Ectodermal cell (in vitro differentiated cells): ENCODE data around the gene PTCHD4.
"Not testable (repeated sequence)": the region's sequence is repeated elsewhere in the genome, so short reads cannot be mapped to it uniquely, and the experiment has no call there.

ENCODE experiments used
- H3K27ac ChIP-seq: 2 replicates; pipeline ENCODE4 v1.7.0; 2013; ENCODE audit warnings: mild to moderate bottlenecking, low read depth, low read length; ENCODE audit not compliant: insufficient read depth, poor library complexity, severe bottlenecking
- H3K27me3 ChIP-seq: 2 replicates; pipeline ENCODE4 v1.7.0; 2013; ENCODE audit warnings: mild to moderate bottlenecking, low read length; ENCODE audit not compliant: insufficient read depth, control insufficient read depth, poor library complexity, severe bottlenecking
- H3K36me3 ChIP-seq: one replicate; pipeline ENCODE4 v1.7.0; 2013; ENCODE audit warnings: low read length; ENCODE audit not compliant: control insufficient read depth, insufficient read depth
- H3K4me1 ChIP-seq: one replicate; pipeline ENCODE4 v1.7.0; 2013; ENCODE audit warnings: low read length; ENCODE audit not compliant: control insufficient read depth, insufficient read depth
- H3K4me3 ChIP-seq: 2 replicates; pipeline ENCODE4 v1.7.0; 2013; ENCODE audit warnings: low read depth, low read length, control low read depth; ENCODE audit not compliant: insufficient read depth
- H3K9me3 ChIP-seq: 2 replicates; pipeline ENCODE4 v1.7.0; 2013; ENCODE audit warnings: mild to moderate bottlenecking, low read length, moderate library complexity; ENCODE audit not compliant: control insufficient read depth
- WGBS, 2 experiments: methylation state at CpG; one replicate each; pipeline ENCODE4 v1.1.7; 2013; ENCODE audit warnings: missing lambda C conversion rate in 2 of 2; 5-methylcytosine and 5-hydroxymethylcytosine counted together

PTCHD4 gene

DNA sequence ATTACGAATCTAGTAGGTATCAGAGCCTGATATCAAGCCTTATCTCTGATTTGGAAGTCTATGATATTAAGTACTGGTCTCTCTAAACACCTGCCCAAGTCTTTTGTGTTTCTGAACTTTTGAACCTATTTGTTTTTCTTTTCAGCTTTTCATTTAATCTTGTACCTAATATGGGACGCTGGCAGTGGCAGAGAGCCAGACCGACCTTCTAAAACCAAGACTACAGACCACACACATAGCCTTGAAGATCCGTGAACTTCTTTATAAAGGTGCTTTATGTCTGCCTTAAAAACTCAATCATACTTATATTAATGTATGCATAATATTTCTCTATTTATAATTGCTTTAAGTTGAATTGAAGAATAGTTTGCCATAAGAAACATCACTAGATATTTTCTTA, 12.6 kb upstream of the PTCHD4 start:
- 90 to 96% methylated on average over 3 of the region's 4 CpGs for WGBS, 2 experiments
- H3K9me3 ChIP-seq: no peaks in the 10 kb centered on the region
- no peaks in the 10 kb centered on the region for H3K36me3 ChIP-seq
- no peaks in the 10 kb centered on the region for H3K4me1 ChIP-seq
- no peak overlapping the region for H3K4me3 ChIP-seq
- H3K27ac ChIP-seq: no peak overlapping the region
- H3K27me3 ChIP-seq: no peaks in the 10 kb centered on the region

DNA sequence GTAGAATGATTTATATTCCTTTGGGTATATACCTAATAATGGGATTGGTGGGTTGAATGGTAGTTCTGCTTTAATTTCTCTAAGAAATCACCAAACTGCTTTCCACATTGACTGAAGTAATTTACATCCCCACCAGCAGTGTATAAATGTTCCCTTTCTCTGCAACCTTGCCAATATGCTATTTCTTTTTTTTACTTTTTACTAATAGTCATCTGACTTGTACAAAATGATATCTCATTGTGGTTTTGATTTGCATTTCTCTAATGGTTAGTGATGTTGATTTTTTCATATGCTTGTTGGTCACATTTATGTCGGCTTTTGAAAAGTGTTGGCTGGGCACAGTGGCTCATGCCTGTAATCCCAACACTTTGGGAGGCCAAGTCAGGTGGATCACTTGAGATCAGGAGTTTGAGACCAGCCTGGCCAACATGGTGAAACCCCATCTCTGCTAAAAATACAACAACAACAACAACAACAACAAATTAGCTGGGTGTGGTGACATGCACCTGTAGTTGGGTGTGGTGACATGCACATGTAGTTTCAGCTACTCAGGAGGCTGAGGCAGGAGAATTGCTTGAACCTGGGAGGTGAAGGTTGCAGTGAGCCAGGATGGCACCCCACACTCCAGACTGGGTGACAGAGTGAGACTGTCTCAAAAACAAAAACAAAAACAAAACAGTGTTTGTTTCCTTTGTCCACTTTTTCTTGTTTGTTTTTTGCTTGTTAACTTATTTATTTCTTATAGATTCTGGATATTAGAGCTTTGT, 11.2 kb upstream of the PTCHD4 start:
- not testable (repeated sequence) for H3K9me3 ChIP-seq, H3K27me3 ChIP-seq
- WGBS, 2 experiments: 86% methylated on average over 1 of the region's 1 CpG

DNA sequence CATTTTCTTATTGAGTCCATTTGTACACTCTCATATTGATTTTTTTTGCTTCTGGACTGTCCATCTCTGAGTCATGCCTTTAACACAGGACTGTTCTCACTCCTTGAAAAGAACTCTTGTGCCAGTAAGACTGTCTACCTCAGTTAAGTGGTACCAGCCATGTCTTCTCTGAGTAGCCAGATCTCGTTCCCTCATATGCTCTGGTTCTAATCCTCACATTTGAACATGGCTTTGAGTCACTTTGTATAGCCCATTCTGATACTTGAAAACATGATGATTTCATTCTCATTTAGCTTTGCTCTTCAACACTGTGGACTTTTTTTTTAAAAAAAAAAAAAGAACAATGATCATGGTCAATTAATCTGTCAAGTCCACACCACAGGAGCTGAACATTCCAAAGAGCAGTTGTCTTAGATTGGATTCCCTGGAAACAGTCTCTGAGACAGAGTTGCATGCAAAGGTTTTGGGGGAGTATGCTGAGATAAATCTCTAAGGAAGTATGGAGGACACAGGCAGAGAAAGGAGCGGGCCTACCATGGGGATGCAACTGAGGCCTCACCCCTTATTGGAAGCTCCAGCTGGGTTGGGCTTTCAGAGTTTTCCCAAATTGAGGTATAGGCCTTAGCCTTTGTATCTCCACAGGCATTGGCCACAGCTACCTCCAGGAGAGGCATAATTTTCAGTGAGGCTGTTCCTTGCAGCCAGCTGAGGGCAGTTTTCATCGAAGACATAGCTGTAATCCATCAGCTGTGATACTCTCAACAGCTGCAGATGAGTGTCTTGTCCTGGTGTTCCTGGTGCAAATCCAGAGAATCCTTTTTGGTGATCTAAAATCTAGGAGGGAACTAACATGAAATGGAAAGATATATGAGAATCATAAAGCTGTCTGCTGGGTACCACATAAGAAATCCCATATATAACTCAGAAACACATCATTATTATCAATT, 6.0 kb upstream of the PTCHD4 start:
- peaks cover 9% of the 10 kb centered on the region for H3K4me1 ChIP-seq
- no peak overlapping the region for H3K27ac ChIP-seq
- H3K36me3 ChIP-seq: no peaks in the 10 kb centered on the region
- no peak overlapping the region for H3K4me3 ChIP-seq
- H3K9me3 ChIP-seq: no peaks in the 10 kb centered on the region
- H3K27me3 ChIP-seq: no peaks in the 10 kb centered on the region
- WGBS, 2 experiments: 91 to 97% methylated on average over 3 of the region's 3 CpGs

More for the DNA sequence above, 11.2 kb upstream of the PTCHD4 start:
- H3K27ac ChIP-seq, H3K4me3 ChIP-seq, H3K36me3 ChIP-seq, H3K4me1 ChIP-seq: not testable (repeated sequence)

DNA sequence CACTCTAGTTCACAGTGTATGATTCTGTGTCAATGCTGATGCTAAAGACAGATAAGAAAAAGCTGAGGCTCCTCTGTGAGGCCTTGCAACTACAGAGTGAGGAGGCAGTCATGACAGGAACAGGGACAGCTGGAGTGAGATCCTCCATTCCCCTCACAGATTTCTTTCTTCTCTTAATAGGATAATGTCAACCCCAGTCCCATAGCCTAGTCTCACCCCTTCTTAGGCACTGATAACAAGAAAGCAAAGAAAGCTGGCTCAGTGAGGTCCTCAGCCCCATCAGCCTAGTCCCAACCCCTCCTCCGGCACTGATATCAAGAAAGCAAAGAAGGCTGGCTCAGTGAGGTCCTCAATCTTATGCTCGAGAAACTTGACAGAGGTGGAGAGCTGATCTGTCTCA, 2.1 kb upstream of the PTCHD4 start:
- H3K36me3 ChIP-seq: no peaks in the 10 kb centered on the region
- no peak overlapping the region for H3K27ac ChIP-seq
- no peak overlapping the region for H3K4me3 ChIP-seq
- no peaks in the 10 kb centered on the region for H3K9me3 ChIP-seq
- 92% methylated on average over 2 of the region's 2 CpGs for WGBS, 2 experiments
- peaks cover 20% of the 10 kb centered on the region for H3K4me1 ChIP-seq
- no peaks in the 10 kb centered on the region for H3K27me3 ChIP-seq

DNA sequence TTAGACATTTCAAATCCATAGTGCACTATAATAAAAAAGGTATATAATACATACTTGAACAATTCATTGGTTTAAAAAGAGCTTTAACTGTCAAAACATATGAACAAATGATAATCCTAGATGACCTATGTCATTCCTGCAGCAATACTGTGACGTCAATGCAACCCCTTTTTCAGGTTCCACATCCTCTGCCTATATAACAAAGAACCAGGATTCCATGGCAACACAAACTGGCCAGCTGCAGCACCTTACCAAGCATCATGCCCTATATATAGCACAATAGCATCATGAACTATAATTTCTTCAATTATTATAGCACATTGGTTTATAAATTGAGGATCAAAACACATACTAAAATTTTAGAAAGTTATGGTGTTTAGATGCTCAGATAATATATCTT, 578 bp upstream of the PTCHD4 start:
- Histone ChIP-seq H3K36me3 (no peaks in the 10 kb centered on the region), H3K4me1 (peaks cover 20% of the 10 kb centered on the region), H3K27ac (no peak overlapping the region), H3K9me3 (no peaks in the 10 kb centered on the region), H3K27me3 (no peaks in the 10 kb centered on the region), H3K4me3 (no peak overlapping the region)
- WGBS, 2 experiments: 61 to 70% methylated on average over 1 of the region's 1 CpG

DNA sequence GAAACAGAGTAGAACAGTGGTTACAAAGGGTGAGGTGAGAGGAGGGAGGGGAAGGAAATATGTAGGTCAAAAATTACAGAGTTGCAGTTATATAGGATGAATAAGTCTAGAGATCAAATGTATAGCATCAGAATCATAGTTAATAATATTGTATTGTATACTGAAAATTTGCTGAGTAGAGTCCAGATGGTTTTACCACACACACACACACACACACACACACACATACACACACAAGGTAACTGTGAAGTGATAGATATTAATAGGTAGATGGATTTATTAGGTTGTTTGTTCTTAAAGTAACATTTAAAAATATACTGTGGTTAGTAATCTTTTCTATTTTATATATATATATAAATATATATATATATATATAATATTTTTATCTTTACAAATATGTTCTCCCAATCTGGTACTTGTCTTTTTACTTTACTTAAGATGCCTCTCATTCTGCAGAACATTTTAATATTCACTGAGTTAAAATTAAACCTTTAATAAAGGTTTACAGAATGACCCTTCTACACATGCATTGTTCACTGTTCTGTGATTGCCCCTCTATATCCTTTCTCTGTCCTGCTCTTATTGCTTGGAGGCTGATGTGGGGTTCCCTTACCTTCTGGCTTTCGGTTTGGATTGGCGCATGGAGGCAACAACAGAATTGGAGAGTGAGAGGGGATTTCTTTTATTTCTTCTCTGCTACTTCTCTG, 408 bp downstream of the PTCHD4 start:
- 36 to 60% methylated on average over 1 to 2 of the region's 2 CpGs for WGBS, 2 experiments
- peak overlapping the region; percentile 28 for H3K4me3 ChIP-seq
- no peaks in the 10 kb centered on the region for H3K27me3 ChIP-seq
- H3K36me3 ChIP-seq: no peaks in the 10 kb centered on the region
- peak overlapping the region; percentile 36 for H3K27ac ChIP-seq
- H3K9me3 ChIP-seq: no peaks in the 10 kb centered on the region
- H3K4me1 ChIP-seq: peaks cover 20% of the 10 kb centered on the region

DNA sequence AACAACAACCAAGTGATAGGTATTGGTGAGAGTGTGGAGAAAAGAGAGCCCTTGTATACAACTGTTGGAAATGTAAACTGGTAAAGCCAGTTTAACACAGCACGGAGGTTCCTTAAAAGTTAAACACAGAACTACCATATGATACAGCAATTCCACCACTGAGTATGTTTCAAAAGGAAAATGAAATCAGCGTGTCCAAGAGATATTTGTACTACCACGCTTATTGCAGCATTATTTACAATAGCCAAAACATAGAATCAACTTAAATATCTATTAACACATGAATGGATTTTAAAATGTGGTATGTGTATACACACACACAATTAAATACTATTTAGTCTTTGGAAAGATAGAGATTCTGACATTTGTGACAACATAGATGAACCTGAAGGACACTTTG, 1.1 kb downstream of the PTCHD4 start:
- peaks cover 20% of the 10 kb centered on the region for H3K4me1 ChIP-seq
- H3K27me3 ChIP-seq: no peaks in the 10 kb centered on the region
- 11 to 21% methylated on average over 2 to 3 of the region's 3 CpGs for WGBS, 2 experiments
- no peaks in the 10 kb centered on the region for H3K36me3 ChIP-seq
- peak overlapping the region; percentile 28 for H3K4me3 ChIP-seq
- no peaks in the 10 kb centered on the region for H3K9me3 ChIP-seq
- no peak overlapping the region for H3K27ac ChIP-seq

DNA sequence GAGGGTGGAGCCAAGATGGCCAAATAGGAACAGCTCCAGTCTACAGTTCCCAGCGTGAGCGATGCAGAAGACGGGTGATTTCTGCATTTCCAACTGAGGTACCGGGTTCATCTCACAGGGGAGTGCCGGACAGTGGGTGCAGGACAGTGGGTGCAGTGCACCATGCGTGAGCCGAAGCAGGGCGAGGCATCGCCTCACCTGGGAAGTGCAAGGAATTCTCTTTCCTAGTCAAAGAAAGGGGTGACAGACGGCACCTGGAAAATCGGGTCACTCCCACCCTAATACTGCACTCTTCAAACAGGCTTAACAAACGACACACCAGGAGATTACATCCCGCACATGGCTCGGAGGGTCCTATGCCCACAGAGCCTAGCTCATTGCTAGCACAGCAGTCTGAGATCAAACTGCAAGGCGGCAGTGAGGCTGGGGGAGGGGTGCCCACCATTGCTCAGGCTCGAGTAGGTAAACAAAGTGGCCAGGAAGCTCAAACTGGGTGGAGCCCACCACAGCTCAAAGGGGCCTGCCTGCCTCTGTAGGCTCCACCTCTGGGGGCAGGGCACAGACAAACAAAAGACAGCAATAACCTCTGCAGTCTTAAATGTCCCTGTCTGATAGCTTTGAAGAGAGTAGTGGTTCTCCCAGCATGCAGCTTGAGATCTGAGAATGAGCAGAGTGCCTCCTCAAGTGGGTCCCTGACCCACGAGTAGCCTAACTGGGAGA, 8.4 kb downstream of the PTCHD4 start:
- H3K9me3 ChIP-seq, H3K27me3 ChIP-seq, H3K27ac ChIP-seq, H3K36me3 ChIP-seq, H3K4me3 ChIP-seq, H3K4me1 ChIP-seq: not testable (repeated sequence)
- 92 to 93% methylated on average over 17 of the region's 17 CpGs for WGBS, 2 experiments

DNA sequence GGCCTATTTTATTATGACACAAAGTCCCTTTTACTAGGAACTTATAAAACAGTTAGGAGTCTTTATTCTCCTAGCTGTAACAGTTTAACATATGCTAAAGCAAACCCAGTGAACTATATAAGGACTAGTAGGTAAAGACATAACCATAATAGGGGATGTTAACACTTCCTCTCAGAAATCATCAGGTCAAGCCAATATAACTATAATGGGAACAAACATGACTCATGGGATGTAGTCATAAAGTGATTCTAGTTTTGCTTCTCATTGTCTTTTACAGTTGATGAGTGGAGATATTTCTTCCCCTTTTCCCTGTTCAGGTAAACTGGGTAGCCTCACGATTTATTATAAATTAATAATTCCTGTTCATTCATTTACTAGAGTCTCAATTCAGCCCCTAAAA, 9.7 kb downstream of the PTCHD4 start:
- H3K4me1 ChIP-seq: no peaks in the 10 kb centered on the region
- H3K36me3 ChIP-seq: no peaks in the 10 kb centered on the region
- WGBS, 2 experiments: 93 to 100% methylated on average over 1 of the region's 1 CpG
- no peaks in the 10 kb centered on the region for H3K9me3 ChIP-seq
- no peaks in the 10 kb centered on the region for H3K27me3 ChIP-seq
- no peak overlapping the region for H3K27ac ChIP-seq
- no peak overlapping the region for H3K4me3 ChIP-seq
